Right renal pelvis (tissue), 4 donors: Measurements from ENCODE around the gene CBX8. TPM values are rescaled to one million over a fixed set of nuclear protein-coding genes. Genes with fewer than 3 reads are reported as not detected.
"Not testable (repeated sequence)": the region's sequence is repeated elsewhere in the genome, so short reads cannot be mapped to it uniquely, and the experiment has no call there.

ENCODE experiments used
- DNase-seq, 4 donors: peaks; one replicate each; pipeline ENCODE4 v3.0.0-alpha.2; 2013; ENCODE audit warnings: low read depth in 4 of 4, low spot score in 3 of 4, missing footprints in 1 of 4
- polyA plus RNA-seq, 4 donors: library from polyadenylated mRNA; unstranded; fragments of 120-200 nt; gene quantifications; one replicate each; pipeline ENCODE4 v1.2.1, GENCODE V29; 2013; ENCODE audit not compliant: insufficient read length in 4 of 4

CBX8 gene
- polyA plus RNA-seq, 4 donors = 11.2 to 16.3 (median 11.9) TPM

DNA sequence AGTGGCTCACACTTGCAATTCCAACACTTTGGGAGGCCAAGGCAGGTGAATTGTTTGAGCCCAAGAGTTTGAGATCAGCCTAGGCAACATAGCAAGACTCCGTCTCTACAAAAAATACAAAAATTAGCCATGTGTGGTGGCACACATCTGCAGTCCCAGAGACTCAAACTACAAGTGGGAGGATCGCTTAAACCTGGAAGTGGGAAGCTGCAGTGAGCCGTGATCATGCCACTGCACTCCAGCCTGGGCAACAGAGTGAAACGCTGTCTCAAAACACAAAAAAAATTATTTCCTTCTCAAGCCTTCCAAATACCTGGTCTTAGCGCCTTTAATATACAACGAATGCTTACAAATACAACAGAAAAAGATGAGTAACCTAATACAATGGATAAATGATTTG, 38.6 kb downstream of the CBX8 start:
- DNase-seq = no peak

DNA sequence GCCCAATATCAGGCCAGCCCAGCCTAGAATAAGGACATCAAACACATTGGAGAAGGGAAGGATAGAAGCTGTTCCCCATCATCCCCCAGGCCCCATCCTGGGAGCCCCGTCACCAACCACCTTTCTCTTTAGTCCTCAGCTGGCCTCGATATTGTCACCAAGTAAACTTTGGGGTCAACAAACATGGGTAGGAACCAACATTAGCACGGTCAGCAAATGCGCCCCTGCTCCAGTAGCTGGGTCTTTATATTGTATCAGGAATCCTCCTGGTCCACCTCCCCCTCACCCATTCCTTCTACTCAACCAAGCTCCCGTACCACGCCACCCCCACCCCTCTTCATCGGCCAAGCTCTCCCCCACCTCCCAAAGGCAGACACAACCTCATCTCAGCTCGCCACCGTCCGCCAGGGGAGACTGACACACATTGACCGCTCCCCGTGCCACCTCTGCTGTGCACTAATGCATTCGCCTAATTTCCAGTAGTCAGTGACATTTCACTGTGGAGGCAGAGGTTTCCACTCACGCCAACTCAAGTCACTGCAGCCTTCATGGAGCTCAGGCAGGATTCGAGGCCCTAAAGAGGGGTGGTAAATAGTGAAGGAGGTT, 39.6 kb downstream of the CBX8 start:
- no peak for DNase-seq

DNA sequence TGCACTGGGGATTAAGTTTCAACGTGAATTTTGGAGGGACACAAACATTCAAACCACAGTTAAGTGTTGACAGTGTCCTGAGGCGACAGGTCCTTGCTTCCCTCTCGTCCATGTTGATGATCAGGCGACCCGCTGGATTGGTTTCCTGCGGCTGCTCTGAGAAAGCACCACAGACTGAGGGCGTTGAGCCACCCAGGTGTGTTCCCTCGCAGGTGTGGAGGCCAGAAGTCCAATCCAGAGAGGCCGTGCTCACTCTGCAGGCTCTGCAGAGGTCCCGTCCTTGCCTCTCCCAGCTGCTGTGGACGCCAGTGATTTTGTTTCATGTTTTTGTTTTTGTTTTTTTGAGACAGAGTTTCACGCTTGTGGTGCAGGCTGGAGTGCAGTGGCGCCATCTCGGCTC, 41.3 kb downstream of the CBX8 start:
- no peak for DNase-seq

DNA sequence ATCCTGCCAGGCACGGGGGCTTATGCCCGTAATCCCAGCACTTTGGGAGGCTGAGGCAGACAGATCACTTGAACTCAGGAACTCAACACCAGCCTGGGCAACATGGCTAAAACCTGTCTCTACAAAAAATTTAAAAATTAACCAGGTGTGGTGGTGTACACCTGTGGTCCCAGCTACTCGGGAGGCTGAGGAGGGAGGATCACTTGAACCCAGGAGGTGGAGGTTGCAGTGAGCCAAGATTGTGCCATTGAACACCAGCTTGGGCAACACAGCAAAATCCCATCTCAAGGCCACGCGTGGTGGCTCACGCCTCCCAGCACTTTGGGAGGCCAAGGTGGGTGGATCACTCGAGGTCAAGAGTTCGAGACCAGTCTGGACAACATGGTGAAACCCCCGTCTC, 42.0 kb downstream of the CBX8 start:
- DNase-seq = not testable (repeated sequence)

DNA sequence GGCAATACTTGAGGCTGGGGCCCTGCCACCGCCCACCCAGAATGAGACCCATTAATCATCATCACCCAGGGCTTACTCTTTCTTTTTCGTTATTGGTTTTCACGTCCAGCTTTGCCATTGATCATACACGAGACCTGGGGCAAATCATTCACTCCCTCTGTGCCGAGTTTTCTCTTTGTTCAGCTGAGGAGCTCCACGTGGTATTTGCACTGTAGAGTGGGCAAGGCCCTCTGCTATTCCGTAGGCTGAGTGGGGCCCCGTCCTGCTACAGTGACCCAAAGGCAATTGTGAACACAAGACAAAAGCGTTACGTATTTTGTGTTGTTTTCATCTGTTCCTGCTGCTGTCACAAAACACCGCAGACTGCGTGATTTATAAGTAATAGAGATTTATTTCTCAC, 42.5 kb downstream of the CBX8 start:
- no peak for DNase-seq

DNA sequence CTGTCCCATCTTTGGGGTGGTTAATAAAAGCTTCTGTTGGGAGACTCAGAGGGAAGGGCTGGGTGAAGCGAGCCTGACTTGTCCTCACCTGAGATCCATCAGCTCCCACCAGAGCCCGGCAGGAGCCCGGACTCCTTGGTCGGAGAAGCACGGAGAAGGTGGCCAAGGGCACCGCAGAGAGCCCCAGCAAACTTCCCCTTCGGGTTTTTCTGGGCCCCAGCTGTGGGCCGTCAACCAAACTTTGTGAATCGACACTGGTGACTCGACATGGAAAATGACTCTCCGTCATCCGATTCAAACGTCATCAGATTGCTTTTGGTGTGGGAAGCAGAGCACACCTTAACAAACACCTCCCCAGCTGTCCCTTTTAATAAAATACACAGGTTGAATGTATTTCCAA, 44.7 kb downstream of the CBX8 start:
- DNase-seq = no peak

DNA sequence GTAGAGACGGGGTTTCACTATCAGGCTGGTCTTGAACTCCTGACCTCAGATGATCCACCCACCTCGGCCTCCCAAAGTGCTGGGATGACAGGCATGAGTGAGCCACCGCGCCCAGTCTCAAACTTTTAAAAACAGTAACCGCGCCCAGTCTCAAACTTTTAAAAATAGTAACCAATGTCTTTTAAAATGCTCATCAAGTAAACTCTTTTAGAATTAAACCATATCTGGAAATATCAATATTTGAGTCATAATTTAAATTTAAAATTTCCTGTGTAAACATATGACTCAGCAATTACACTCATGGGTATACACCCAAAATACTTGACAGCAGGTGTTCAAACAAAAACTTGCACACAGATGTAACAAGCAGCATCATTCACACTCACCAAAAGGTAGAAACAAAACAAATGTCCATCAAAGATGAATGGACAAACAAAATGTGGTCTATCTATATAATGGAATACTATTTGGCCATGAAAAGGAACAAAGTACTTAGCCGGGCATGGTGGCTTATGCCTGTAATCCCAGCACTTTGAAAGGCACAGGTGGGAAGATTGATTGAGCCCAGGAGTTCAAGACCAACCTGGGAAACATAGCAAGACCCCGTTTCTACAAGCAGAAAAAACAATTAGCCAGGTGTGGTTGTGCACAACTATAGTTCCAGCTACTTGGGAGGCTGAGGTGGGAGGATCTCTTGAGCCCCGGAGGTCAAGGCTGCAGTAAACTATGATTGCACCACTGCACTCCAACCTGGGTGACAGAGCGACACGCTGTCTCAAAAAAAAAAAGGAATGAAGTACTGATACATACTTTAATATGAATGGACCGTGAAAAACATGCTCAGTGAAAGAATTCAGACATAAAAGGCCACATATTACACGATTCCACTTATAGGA, 46.0 kb downstream of the CBX8 start:
- no peak for DNase-seq

DNA sequence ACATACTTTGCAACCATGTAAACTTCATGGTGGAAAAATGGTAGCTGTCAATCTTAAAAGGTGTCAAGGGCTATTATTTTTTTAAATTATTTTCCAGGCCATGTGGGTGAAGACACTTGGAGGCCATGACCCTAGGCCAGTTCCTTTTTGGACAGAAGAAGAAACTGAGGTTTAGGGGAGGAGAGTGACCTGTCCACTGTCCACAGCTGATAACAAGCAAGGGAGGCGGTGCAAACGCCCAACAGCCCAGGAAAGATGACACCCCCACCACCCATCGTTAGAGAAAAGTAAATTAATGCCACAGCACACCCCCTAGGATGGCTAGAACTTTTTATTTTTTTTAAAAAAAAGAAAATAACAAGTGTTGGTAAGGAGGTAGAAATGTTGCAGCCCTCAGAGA, 46.9 kb downstream of the CBX8 start:
- no peak for DNase-seq

DNA sequence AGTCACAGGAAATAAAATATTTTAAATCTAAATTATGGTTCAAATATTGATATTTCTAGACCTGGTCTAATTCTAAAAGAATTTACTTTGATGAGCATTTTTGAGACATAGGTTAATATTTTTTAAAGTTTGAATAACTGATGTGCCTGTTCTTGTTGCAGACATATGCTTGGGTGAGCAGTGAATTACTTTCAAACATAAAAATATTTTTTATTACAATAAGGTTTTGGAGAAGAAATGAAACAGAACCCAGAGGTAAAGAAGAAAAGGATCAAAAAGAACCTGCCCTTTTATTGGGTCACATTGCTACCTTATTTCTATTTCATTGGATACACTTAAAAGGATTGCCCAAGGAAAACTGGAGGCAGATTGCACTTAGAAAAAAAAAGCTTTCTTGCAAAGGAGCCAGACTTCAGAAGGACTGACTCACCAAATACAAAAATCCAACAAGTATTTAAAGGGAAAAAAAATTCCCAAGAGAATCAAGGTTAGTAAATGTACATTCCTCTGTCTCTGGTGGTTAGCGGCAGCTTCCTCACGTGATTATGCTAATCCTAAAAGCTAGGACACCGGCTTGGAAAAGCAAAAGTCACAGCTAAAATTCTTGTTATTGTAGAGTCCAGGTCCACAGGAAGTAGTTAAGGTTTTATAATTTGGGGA, 47.6 kb downstream of the CBX8 start:
- no peak for DNase-seq

DNA sequence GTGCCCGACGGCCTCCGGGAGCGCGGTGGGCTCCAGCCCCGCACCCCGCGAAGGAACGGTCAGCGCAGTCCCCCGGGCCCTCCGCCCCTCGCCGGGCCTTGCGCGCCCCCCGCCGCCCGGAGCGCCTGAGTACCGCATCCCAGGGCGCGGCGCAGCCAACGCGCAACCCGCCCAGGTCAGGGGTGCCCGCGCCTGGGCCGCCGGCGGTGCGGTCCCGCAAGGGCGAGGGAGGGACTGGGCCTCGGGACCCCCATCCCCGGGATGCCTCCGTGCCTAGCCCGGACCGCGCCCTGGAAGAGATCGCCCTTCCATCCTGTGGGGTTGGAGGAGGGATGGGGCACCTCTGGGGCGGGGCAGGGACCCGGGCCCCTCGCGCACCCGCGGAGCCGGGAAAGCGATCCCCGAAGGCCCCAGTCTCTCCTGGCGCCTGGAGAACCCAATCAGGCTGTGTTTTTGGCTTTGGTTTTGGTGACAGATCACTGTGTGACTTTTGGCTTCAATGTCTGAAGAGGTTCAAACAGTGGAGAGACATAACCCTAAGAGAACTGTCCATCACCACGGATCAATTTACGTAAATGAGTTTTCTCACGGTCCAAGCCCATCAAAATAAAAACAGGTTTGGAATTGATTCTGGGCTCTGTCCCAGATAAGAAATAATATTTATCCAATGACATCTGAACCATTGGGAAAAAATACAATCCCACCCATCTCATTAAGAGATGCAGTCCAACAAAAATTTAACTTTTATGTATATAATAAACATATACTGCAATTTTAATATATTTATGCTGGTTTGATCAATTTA, 48.4 kb downstream of the CBX8 start:
- no peak for DNase-seq

DNA sequence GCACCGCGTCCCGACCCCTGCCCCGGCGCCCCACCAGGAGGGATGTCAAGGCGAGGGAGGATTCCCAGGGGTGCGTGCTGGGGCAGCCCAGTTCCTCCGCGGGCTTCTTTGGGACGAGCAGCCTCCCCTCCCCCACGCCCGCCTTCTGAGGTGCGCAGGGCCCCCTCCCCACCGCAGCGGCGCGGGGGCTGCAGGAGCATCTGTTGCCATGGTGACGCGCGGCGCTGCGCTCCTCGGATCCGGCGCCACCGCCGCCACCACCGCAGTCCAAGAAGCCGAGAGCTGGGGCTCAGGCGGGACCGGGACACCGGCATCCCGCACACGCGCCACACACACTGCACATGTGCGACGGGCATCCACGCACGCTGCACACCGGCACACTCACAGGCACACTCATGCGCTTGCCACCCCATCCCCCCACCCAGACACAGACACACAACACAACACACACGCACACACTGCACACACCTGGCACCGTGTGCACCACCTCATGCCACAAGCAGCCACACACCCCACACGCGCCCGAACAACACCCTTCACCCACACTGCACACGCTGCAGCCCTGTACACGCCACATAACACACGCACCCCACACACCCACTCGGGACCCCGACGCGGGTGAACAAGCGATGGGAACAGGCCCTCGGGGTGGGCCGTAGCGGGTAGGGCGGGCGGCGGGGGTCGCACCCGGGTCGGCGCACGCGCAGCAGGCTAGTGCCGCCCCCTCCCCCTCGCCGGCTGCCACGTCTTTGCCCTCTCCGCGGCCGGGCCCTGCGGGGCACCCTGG, 49.2 kb downstream of the CBX8 start:
- DNase-seq = no peak

DNA sequence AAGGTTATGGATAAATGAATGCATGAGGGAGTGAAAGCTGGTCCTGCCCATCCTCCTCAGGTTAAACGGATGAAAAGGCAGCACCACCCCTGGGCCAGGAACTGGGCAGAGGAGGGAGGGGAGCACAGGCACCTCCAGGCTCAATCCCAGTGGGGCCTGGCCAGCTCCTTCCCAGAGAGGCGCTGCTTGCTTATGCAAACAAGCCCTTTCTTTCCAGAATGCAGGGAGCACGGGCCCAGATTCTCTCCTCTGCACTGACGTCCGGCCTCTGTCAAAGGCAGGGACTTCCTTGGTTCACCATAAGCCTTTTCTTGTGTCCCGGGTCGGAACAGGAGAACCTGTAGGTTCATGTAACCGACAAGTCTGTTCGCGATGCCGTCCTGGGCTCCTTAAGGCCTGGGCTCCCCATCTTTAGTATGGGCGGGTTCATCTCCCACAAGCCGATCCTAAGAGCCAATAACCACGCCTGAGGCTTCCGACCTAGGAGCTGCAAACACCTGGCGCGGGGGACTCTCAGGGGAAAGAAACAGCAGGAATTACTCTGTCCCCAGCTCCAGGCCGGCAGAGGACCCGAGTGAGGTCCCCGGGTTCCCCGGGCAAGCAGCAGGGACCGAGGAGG, 49.9 kb downstream of the CBX8 start:
- no peak for DNase-seq

DNA sequence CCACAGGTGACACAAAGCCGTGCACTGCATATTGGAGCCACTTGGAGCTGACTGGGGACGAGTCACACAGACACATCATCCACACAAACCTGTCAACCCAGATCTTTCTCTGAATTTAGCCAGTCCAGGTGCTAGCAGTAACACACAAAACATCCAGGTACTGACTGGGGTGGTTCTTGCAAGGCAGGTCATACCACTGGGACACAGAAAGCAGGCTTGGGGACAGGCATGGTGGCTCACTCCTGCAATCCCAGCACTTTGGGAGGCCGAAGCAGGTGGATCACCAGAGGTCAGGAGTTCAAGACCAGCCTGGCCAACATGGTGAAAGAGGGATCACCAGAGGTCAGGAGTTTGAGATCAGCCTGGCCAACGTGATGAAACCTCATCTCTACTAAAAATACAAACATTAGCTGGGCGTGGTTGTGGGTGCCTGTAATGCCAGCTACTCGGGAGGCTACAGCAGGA, 51.2 kb downstream of the CBX8 start:
- DNase-seq = no peak

DNA sequence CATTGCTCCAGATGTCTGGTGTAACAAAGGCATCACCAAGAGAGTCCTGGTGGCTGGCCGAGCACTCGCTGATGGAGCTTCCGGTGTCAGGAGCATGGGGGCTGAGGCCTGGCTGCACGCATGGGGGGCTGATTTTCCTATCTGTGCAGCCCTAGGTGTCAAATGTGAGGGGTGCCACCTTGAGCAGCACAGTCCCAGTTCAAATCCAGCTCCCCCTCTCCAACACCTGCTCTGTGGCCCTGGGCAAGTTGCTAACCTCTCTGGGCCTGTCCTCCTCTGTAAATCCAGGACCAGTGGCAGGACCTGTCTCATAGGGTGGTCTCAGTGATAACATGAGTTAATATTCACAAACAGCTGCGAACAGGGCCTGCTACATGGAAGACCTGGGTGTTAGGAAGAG, 53.3 kb downstream of the CBX8 start:
- DNase-seq = no peak

DNA sequence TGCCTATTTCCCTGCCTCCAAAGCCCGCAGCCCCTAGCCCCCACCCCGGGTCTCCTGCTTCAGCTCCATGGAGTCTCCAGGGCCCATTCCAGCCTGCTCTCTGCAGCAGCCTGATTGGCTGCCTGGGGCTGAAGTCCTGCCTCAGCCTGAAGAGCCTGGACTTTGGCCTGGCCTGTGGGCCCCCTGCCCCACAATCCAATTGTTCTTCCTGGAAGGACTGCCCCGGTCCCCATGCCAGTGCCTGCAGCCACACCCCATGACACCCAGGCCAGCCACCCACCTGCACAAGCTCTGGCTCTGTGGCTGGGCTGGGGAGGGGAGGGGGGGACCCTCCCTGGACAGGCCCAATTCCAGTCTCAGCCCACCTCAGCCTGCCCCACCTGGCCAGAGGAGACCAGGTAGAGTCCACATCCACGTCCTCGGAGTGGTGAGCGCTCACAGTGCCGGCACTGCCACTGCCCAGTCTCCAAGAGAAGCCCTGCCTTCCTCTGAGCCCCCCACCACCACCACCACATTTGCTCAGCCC, 53.9 kb downstream of the CBX8 start:
- DNase-seq = no peak

DNA sequence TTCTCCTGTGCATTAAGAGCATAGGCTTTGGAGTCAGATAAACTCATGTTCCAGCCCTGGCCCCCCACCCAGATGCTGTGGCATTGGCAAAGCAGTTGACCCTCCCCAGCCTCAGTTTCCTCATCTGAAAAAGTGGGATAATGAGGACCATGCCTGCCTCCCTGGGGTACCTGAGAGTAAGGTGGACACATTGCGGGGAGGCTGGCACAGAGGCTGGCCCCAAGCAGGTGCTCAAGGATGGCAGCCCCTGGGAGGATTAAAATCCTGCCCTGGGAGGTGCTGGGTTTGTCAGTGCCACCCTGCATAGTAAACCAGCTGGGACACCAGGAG, 54.3 kb downstream of the CBX8 start:
- DNase-seq = no peak
